ENCODE data around the gene PXDC1.
"Not testable (repeated sequence)": the region's sequence is repeated elsewhere in the genome, so short reads cannot be mapped to it uniquely, and the experiment has no call there.

The PXDC1 gene

DNA sequence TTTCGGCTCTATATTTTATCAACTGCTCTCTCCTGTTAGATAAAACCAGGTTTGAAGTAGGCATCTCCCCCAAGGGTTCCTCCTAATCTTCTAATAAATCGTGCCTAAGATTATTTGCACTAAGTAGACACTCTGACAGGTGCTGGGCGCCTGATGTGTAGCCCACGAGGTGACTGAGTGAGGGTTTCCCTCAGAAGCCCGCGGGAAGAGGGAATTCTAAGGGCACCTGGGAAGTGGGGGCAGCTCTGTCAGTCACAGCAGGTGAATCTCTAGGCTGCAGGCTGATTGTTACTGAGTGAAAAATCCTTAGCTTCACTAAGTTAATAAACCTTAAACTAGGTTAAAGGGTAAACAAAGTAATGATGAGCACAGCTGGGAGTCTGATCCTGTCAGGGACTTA is 68.2 kb downstream of the PXDC1 start:
- no peak for TF ChIP-seq SUZ12 (IDR thresholded peaks at IDR 0.05; ENCODE audit: extremely low read depth, insufficient read depth, insufficient read length)
- no peak for TF ChIP-seq YY1 (IDR thresholded peaks at IDR 0.05; ENCODE audit: insufficient read depth, insufficient read length)
- Histone ChIP-seq H3K4me1 (ENCODE audit: insufficient read depth, insufficient read length) (no peaks in the 10 kb centered on the region), H3K9me3 (ENCODE audit: insufficient read depth, low read length) (no peaks in the 10 kb centered on the region; the same call in 1 of the 2 replicates), H3K36me3 (ENCODE audit: insufficient read depth, insufficient read length, low read length) (no peaks in the 10 kb centered on the region), H3K4me3 (ENCODE audit: insufficient read length, low read depth) (no peak overlapping the region), H3K27me3 (ENCODE audit: insufficient read depth, insufficient read length) (no peaks in the 10 kb centered on the region), H3K9ac (ENCODE audit: insufficient read length, low read depth) (no peak overlapping the region)
- no peak for DNase-seq (ENCODE audit: low read depth, low spot score)

- Histone ChIP-seq H3K4me1 (ENCODE audit: insufficient read depth, insufficient read length) (no peaks in the 10 kb centered on the region), H3K4me3 (ENCODE audit: insufficient read length, low read depth) (no peak overlapping the region), H3K36me3 (ENCODE audit: insufficient read depth, insufficient read length, low read length) (no peaks in the 10 kb centered on the region), H3K9ac (ENCODE audit: insufficient read length, low read depth) (no peak overlapping the region), H3K9me3 (ENCODE audit: insufficient read depth, low read length) (no peaks in the 10 kb centered on the region; the same call in 1 of the 2 replicates), H3K27me3 (ENCODE audit: insufficient read depth, insufficient read length) (no peaks in the 10 kb centered on the region)
- no peak for TF ChIP-seq YY1 (IDR thresholded peaks at IDR 0.05; ENCODE audit: insufficient read depth, insufficient read length)
- TF ChIP-seq ZNF274 (IDR thresholded peaks at IDR 0.05; ENCODE audit: low read depth, low read length): no peak
- no peak for DNase-seq (ENCODE audit: low read depth, low spot score)
Observed at GRCh38 chr6:3678946-3679345, 72.6 kb downstream of the PXDC1 start.

GRCh38 chr6:3677751-3678150 is 73.8 kb downstream of the PXDC1 start:
- DNase-seq (ENCODE audit: low read depth, low spot score); H3K4me3 ChIP-seq (ENCODE audit: insufficient read length, low read depth): not testable (repeated sequence)

GRCh38 chr6:3677351-3677750 is 74.2 kb downstream of the PXDC1 start:
- H3K36me3 ChIP-seq (ENCODE audit: insufficient read depth, insufficient read length, low read length); DNase-seq (ENCODE audit: low read depth, low spot score); H3K4me1 ChIP-seq (ENCODE audit: insufficient read depth, insufficient read length); H3K27me3 ChIP-seq (ENCODE audit: insufficient read depth, insufficient read length); H3K4me3 ChIP-seq (ENCODE audit: insufficient read length, low read depth); H3K9me3 ChIP-seq (ENCODE audit: insufficient read depth, low read length); H3K9ac ChIP-seq (ENCODE audit: insufficient read length, low read depth): not testable (repeated sequence)

More at GRCh38 chr6:3677751-3678150, 73.8 kb downstream of the PXDC1 start:
- H3K36me3 ChIP-seq (ENCODE audit: insufficient read depth, insufficient read length, low read length); H3K27me3 ChIP-seq (ENCODE audit: insufficient read depth, insufficient read length); H3K9me3 ChIP-seq (ENCODE audit: insufficient read depth, low read length); H3K9ac ChIP-seq (ENCODE audit: insufficient read length, low read depth); H3K4me1 ChIP-seq (ENCODE audit: insufficient read depth, insufficient read length): not testable (repeated sequence)

Measured in NT2/D1 (cell line).